A549 (cell line): ENCODE measurements around the gene ZSWIM1. TPM values are rescaled to one million over a fixed set of nuclear protein-coding genes. Genes with fewer than 3 reads are reported as not detected.

ENCODE experiments used
- ATAC-seq, 2 experiments: fragments of 200-7000 bp in 1 of 2; fragments of >200 bp in 1 of 2; cut with Nextera tagmentation in 1 of 2; cut with Tn5 transposase in 1 of 2; 3 replicates each; pipeline versions ENCODE4 v1.8.0 to v1.9.1; 2018 to 2020; ENCODE audit warnings: mild to moderate bottlenecking in 1 of 2, moderate library complexity in 1 of 2
- CTCF ChIA-PET: fragments of 300-600 bp; sonication (Branson Sonifier 250); formaldehyde crosslinking; extraction: SDS; loops from one replicate; lab custom pipeline; 2021; ENCODE audit warnings: antibody characterized with exemption, inconsistent platforms; lab: Yijun Ruan, JAX
- POLR2A ChIA-PET: fragments of 350-600 bp; formaldehyde crosslinking; extraction: SDS; loops from one replicate; lab custom pipeline; 2021; ENCODE audit warnings: antibody characterized with exemption, inconsistent platforms; lab: Yijun Ruan, JAX
- DNase-seq, 2 experiments: peaks; one replicate each; pipeline versions ENCODE4 v3.0.0 to v3.0.0-alpha.2; 2011 to 2016; ENCODE audit warnings: low read depth in 1 of 2, low spot score in 1 of 2
- FAIRE-seq: peaks from 2 replicates; lab custom pipeline; 2011; peaks lifted over from hg19 to GRCh38; lab: Jason Lieb, UNC
- H3K27ac ChIP-seq, 2 experiments: fragments of >200 bp; sonication (Bioruptor Twin); formaldehyde crosslinking; 3 replicates each; pipeline ENCODE4 v1.5.1; 2016 to 2017
- H3K4me1 ChIP-seq: fragments of >200 bp; sonication (Bioruptor Twin); formaldehyde crosslinking; 3 replicates; pipeline ENCODE4 v1.6.1; 2016
- H3K4me2 ChIP-seq: fragments of >200 bp; sonication (Bioruptor Twin); formaldehyde crosslinking; 3 replicates; pipeline ENCODE4 v1.6.1; 2016
- H3K4me3 ChIP-seq: fragments of >200 bp; sonication (Bioruptor Twin); formaldehyde crosslinking; 3 replicates; pipeline ENCODE4 v1.5.1; 2016
- H3K9me3 ChIP-seq: fragments of >200 bp; sonication (Bioruptor Twin); formaldehyde crosslinking; 3 replicates; pipeline ENCODE4 v1.6.1; 2016
- ATOH8 ChIP-seq: fragments of 250-450 bp; sonication (Bioruptor Pico); IDR thresholded peaks from 2 replicates; pipeline ENCODE4 v1.5.0; 2020; ENCODE audit warnings: low read depth, mild to moderate bottlenecking, moderate library complexity
- CTCF ChIP-seq: fragments of >200 bp; sonication (Bioruptor Twin); formaldehyde crosslinking; IDR thresholded peaks from 3 replicates; pipeline ENCODE4 v1.5.1; 2016
- FOSL2 ChIP-seq, 2 experiments: fragments of 450-650 bp in 1 of 2; fragments of >200 bp in 1 of 2; sonication (Bioruptor Twin) in 1 of 2; formaldehyde crosslinking; IDR thresholded peaks; 2 replicates each; pipeline versions ENCODE4 v1.5.0 to v1.6.1; 2016 to 2020; ENCODE audit warnings: mild to moderate bottlenecking in 1 of 2, moderate library complexity in 1 of 2
- FOXS1 ChIP-seq: fragments of 250-450 bp; sonication (Bioruptor Pico); IDR thresholded peaks from 2 replicates; pipeline ENCODE4 v1.5.0; 2020; ENCODE audit warnings: mild to moderate bottlenecking, moderate library complexity
- GATA3 ChIP-seq: IDR thresholded peaks from 2 replicates; pipeline ENCODE4 v1.6.1; 2012; ENCODE audit warnings: borderline replicate concordance
- HOXB5 ChIP-seq: fragments of 250-450 bp; sonication (Bioruptor Pico); IDR thresholded peaks from 2 replicates; pipeline ENCODE4 v1.5.0; 2020; ENCODE audit warnings: mild to moderate bottlenecking, moderate library complexity
- JUN ChIP-seq, 2 experiments: fragments of >200 bp; sonication (Bioruptor Twin); formaldehyde crosslinking; IDR thresholded peaks; 2 replicates in 1 of 2; 3 replicates in 1 of 2; pipeline ENCODE4 v1.6.1; 2016 to 2017
- NFE2L2 ChIP-seq: fragments of 150-350 bp; conservative IDR thresholded peaks from 2 replicates; pipeline ENCODE4 v1.6.1; 2014; ENCODE audit warnings: low read length
- NPAS2 ChIP-seq: fragments of 250-450 bp; sonication (Bioruptor Pico); IDR thresholded peaks from 2 replicates; pipeline ENCODE4 v1.8.0; 2022; ENCODE audit warnings: mild to moderate bottlenecking, moderate library complexity, borderline replicate concordance
- NR3C1 ChIP-seq: fragments of >200 bp; sonication (Bioruptor Twin); formaldehyde crosslinking; IDR thresholded peaks from 3 replicates; pipeline ENCODE4 v1.6.1; 2017
- PHF8 ChIP-seq: fragments of 200-600 bp; sonication (generic); IDR thresholded peaks from 2 replicates; pipeline ENCODE4 v1.6.1; 2016; ENCODE audit warnings: low read depth, mild to moderate bottlenecking, antibody characterized with exemption, moderate library complexity, borderline replicate concordance
- RCOR1 ChIP-seq: fragments of 150-350 bp; IDR thresholded peaks from 2 replicates; pipeline ENCODE4 v1.6.1; 2014; ENCODE audit warnings: antibody characterized with exemption, low read length, low read depth
- RFX5 ChIP-seq: fragments of 450-650 bp; IDR thresholded peaks from 2 replicates; pipeline ENCODE4 v1.7.1; 2014; ENCODE audit warnings: antibody characterized with exemption, mild to moderate bottlenecking, moderate library complexity
- SMC3 ChIP-seq: fragments of >200 bp; sonication (Bioruptor Twin); formaldehyde crosslinking; IDR thresholded peaks from 3 replicates; pipeline ENCODE4 v1.6.1; 2018; ENCODE audit warnings: inconsistent platforms
- TP53 ChIP-seq: fragments of 250-450 bp; sonication (Bioruptor Pico); IDR thresholded peaks from 2 replicates; pipeline ENCODE4 v1.5.0; 2021; ENCODE audit warnings: mild to moderate bottlenecking, moderate library complexity
- ZFP36 ChIP-seq: fragments of 450-650 bp; IDR thresholded peaks from 2 replicates; pipeline ENCODE4 v1.6.1; 2014; ENCODE audit warnings: borderline replicate concordance; ENCODE audit not compliant: partially characterized antibody
- WGBS: methylation state at CpG from one replicate; pipeline ENCODE4 v1.1.6; 2017; ENCODE audit errors: missing lambda C conversion rate; 5-methylcytosine and 5-hydroxymethylcytosine counted together
- polyA plus RNA-seq, 4 experiments: library from polyadenylated mRNA; depleted of rRNA in 3 of 4; stranded (reverse); fragments of >200 nt; fragmentation: RNase III in 1 of 4; extraction: RNeasy Plus Mini Kit Qiagen cat#74134 plus additional on column Dnase treatment in 1 of 4; gene quantifications; 2 replicates in 3 of 4; 3 replicates in 1 of 4; pipeline ENCODE4 v1.2.3, GENCODE V29; 2011 to 2017
- TF ChIP-seq, protein P1 (sequence below): IDR thresholded peaks from 2 replicates; pipeline ENCODE4 v1.6.1; 2012; ENCODE audit warnings: low read depth, borderline replicate concordance

The ZSWIM1 gene
- polyA plus RNA-seq, 2 of the 4 experiments (the other 2 are of a cell fraction), result 4.7 to 6.6 TPM

GRCh38 chr20:45904583-45905504, 23.8 kb downstream of the ZSWIM1 start:
- peak; percentile 10 to 22; a peak in 3 of 6 replicates for ATAC-seq

DNA sequence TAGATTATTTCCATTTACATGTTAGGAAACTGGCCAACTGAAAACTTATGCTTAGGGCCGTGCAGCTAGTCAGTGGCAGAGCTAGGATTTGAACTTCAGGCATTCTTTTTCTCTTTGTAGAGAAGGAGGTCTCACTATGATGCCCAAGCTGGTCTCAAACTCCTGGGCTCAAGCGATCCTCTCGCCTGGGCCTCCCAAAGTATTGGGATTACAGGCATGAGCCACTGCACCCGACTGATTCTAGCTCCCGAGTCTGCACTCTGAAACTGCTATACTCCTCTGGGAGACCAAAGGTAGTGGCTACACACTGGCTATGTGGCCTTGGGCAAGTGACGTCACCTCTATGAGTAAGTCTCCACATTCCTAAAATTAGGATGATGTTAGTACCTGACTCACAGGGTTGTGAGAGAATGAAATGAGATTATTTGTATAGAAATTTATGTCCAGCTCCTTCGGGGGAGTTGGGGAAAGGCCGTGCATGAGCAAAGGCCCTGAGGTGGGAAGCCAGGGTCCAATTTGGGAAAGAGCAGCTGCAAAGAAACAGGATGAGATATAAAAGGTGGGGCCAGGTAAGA, 24.6 kb downstream of the ZSWIM1 start:
- FAIRE-seq (no peak), DNase-seq (peak; percentile 52 to 71), ATAC-seq (peak; percentile 77 to 88)
- peak overlapping the region; percentile 32 for H3K4me2 ChIP-seq
- POLR2A ChIA-PET, result interaction anchor here (0.7 to 1.8 kb wide), 6 partner anchors 12 to 30 kb away, joined by 3 to 6 read pairs (median 4); partner anchors contain the start of gene CTSA
- CTCF ChIA-PET, result interaction anchor here (0.7 to 2.4 kb wide), 9 partner anchors 13 to 134 kb away, joined by 3 to 9 read pairs (median 5); partner anchors contain the start of gene CTSA
- peaks cover 22% of the 10 kb centered on the region for H3K4me1 ChIP-seq
- no peak overlapping the region for H3K4me3 ChIP-seq
- WGBS, result 45% methylated on average over 8 of the region's 8 CpGs
- peak overlapping the region in 1 of 2 experiments; percentile 29; a peak in 1 of 6 replicates for H3K27ac ChIP-seq
- no peaks in the 10 kb centered on the region for H3K9me3 ChIP-seq
- TF ChIP-seq RFX5 (no peak), FOSL2 (IDR thresholded peaks at IDR 0.05) (no peak), FOSL2 (CRISPR knock-in tag; IDR thresholded peaks at IDR 0.05) (peak; percentile 81)

More at GRCh38 chr20:45904583-45905504, 23.8 kb downstream of the ZSWIM1 start:
- Histone ChIP-seq H3K4me3 (no peak overlapping the region), H3K9me3 (no peaks in the 10 kb centered on the region), H3K27ac (peak overlapping the region in 1 of 2 experiments; percentile 31; a peak in 1 of 6 replicates), H3K4me1 (peaks cover 15% of the 10 kb centered on the region), H3K4me2 (peak overlapping the region; percentile 32; the same call in 2 of the 3 replicates)
- CTCF ChIA-PET, result interaction anchor here (0.6 to 2.4 kb wide), 11 partner anchors 12 to 134 kb away, joined by 3 to 9 read pairs (median 4); partner anchors contain the start of gene CTSA
- 71% methylated on average over 14 of the region's 16 CpGs for WGBS
- POLR2A ChIA-PET, result interaction anchor here (0.7 to 1.8 kb wide), 6 partner anchors 11 to 30 kb away, joined by 3 to 6 read pairs (median 4); partner anchors contain the start of gene CTSA
- FAIRE-seq, result no peak
- TF ChIP-seq JUN (IDR thresholded peaks at IDR 0.05), result 0 out of 5 replicates have a peak, but pooled peaks of 1 of the 2 experiments have one; percentile 4
- TF ChIP-seq, protein P1, sequence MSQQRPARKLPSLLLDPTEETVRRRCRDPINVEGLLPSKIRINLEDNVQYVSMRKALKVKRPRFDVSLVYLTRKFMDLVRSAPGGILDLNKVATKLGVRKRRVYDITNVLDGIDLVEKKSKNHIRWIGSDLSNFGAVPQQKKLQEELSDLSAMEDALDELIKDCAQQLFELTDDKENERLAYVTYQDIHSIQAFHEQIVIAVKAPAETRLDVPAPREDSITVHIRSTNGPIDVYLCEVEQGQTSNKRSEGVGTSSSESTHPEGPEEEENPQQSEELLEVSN, result no peak
- DNase-seq, result no peak

- no peak for DNase-seq
- POLR2A ChIA-PET, result no interaction called here
- no peak for ATAC-seq
- CTCF ChIA-PET, result interaction anchor here (0.7 to 1.2 kb wide), 3 partner anchors 47 to 63 kb away, joined by 3 read pairs; no protein-coding TSS in a partner anchor
- TF ChIP-seq TP53, result no peak
- TF ChIP-seq GATA3, result no peak
- no peak for TF ChIP-seq RCOR1
- TF ChIP-seq ATOH8 (CRISPR knock-in tag), result no peak
- TF ChIP-seq SMC3, result no peak
- TF ChIP-seq HOXB5 (CRISPR knock-in tag), result no peak
- TF ChIP-seq FOXS1 (CRISPR knock-in tag), result no peak
- no peak for TF ChIP-seq NPAS2 (CRISPR knock-in tag)
- no peak for FAIRE-seq
- H3K27ac ChIP-seq, result no peak overlapping the region
- 85% methylated on average over 17 of the region's 17 CpGs for WGBS
- no peaks in the 10 kb centered on the region for H3K9me3 ChIP-seq
- no peak overlapping the region for H3K4me2 ChIP-seq
- H3K4me3 ChIP-seq, result no peak overlapping the region
- H3K4me1 ChIP-seq, result peaks cover 26% of the 10 kb centered on the region
Measured at GRCh38 chr20:45907219-45907948, 26.4 kb downstream of the ZSWIM1 start.

DNA sequence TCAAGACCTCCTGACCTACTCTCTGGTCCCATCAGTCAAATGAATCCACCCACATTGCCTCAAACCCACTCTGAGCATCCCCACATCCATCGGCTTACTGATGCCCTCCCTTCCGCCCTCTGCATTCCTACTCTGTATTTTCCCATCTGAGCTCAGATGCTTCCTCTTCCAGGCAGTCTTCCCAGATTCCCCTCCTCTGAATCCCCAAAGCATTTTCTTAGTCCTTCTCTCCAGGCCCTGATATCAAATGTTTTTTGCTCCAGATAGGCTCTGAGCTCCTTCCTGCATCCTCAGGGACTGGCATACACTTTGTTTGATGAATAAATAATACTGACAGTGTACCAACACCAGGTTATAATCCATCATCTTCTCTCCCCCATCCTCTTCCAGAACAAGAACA, 27.1 kb downstream of the ZSWIM1 start:
- Histone ChIP-seq H3K4me3 (no peak overlapping the region), H3K27ac (no peak overlapping the region), H3K4me2 (no peak overlapping the region), H3K4me1 (peaks cover 26% of the 10 kb centered on the region), H3K9me3 (no peaks in the 10 kb centered on the region)
- DNase-seq (no peak), ATAC-seq (no peak), FAIRE-seq (no peak)
- CTCF ChIA-PET, result interaction anchor here (0.7 to 1.2 kb wide), 2 partner anchors 50 to 63 kb away, joined by 3 read pairs; no protein-coding TSS in a partner anchor
- TF ChIP-seq PHF8 (no peak), CTCF (no peak), TP53 (no peak), RFX5 (no peak), NR3C1 (no peak), NFE2L2 (no peak), ZFP36 (peak; percentile 84)
- POLR2A ChIA-PET, result no interaction called here
- WGBS, result 99% methylated on average over 2 of the region's 2 CpGs
